Adipose tissue (tissue), 3 donors: ENCODE measurements around the gene MYO16. TPM values are rescaled to one million over a fixed set of nuclear protein-coding genes. Genes with fewer than 3 reads are reported as not detected.

ENCODE experiments used
- H3K27ac ChIP-seq: one replicate; pipeline ENCODE4 v1.5.1; 2013; ENCODE audit warnings: low read depth, low read length
- WGBS, 3 donors: extraction: QIAGEN DNeasy Blood & Tissue Kit; methylation state at CpG; one replicate each; pipeline ENCODE4 v1.1.7; 2013; 5-methylcytosine and 5-hydroxymethylcytosine counted together
- polyA plus RNA-seq, 3 donors: library from polyadenylated mRNA; stranded (reverse); fragments of 200-250 nt; gene quantifications; one replicate each; pipeline ENCODE4 v1.2.3, GENCODE V29; 2013
- donor health status: healthy with polysubstance abuse.
- donor health status: Bipolar disorder and iron deficiency.
- donor health status: healthy.

Gene MYO16
- polyA plus RNA-seq, 3 donors: 0.05 to 2.0 (median 0.56) TPM

DNA sequence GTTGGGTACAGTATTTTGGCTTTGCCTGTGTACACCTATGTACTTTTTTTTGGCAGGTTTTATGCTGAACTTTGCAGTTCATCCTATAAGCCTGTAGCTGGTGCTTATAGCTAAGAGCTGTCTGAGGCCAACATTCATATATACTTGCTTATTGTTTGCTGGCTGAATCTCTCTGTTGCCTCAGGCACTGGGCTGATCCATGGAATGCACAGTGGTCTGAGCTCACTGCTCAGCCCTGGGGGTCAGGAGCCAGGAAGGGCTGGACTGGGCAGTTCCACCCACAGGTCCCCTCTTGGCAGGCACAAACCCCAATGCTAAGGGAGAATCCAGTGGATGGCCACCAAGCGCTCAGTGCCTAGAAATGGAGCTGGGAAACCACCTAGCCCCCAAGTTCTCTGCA is 308.7 kb downstream of the MYO16 start:
- H3K27ac ChIP-seq: no peak overlapping the region
- WGBS, 3 donors: 88 to 93% (median 91%) methylated on average over 1 of the region's 1 CpG

DNA sequence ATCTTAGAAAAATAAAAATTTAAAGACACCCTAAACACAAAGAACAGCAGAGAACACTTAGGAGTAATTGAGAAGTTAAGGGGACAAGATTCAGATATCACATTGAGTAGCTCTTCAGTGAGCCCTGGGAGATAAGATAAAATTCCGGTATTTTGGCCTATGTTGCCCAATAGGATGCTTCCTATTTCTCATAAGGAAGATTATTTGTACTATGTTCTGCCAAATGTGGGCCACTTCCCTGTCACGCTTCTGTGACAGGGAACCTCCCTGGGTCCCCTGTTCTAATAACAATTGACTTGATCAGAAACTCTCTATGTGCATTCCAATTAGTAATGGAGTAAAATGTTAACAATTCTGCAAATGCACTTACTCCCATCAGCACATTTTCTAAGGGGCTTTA is 310.7 kb downstream of the MYO16 start:
- WGBS, 3 donors: 43 to 65% (median 52%) methylated on average over 2 of the region's 2 CpGs
- H3K27ac ChIP-seq: no peak overlapping the region

DNA sequence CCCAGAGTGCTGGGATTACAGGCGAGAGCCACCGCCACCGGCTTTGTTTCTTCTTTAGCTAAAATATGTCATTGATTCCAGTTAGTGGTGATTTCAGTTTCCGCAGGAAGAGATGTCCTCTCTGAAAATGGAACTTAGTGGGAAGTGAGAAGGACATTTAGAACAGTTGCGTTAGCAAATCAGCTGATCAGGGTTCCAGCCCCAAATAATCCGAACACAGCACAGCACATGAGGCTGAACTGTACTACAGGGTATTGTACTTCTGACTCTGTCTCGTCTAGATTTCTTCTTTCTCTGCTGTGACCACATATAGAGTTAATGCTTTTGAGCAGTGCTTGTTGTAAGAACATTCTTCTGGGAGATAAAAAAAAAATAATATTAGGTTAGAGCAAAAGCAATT is 314.4 kb downstream of the MYO16 start:
- H3K27ac ChIP-seq: no peak overlapping the region
- WGBS, 3 donors: 89 to 91% (median 89%) methylated on average over 7 of the region's 7 CpGs

DNA sequence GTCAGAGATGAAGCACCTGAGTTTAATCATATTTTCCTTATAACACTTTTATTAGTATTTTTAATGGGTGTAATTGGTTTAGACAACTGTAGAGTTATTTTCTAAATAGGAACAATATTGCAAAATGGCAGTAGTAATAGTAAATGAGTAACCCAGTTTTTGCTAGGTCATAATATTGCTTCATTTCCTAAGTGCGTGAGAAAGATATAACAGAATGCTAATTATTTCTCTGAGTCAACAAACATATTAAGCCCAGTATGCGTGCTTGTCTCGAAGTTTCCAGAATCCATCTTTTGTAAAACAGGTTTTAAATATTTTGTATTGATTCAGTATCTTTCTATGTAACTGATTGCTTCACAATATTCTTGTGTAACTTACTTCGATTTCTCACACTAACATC is 315.3 kb downstream of the MYO16 start:
- WGBS, 3 donors: 50 to 76% (median 64%) methylated on average over 4 of the region's 4 CpGs
- H3K27ac ChIP-seq: no peak overlapping the region

DNA sequence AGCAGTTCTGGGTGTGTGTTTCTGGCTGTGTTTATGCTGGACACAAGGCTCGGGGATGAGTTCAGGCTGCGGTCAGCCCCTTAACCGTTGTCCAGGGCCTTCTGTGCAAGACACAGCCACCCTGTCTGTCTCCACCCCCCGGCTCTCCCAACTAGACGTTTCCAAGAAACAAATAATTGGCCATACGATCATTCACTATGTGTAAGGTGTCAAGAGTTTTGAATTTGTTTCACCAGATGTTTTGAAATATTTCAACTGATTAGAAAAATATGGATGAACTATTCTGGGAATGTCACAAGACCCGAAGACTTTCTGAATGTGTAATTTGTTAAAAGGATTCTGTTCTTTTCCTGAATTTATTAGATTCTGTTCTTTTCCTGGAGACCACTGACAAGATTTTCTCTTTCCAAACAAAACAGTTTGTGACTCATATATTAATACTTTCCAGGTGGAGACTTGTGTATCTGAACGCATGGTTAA is 318.2 kb downstream of the MYO16 start:
- 58 to 73% (median 64%) methylated on average over 8 of the region's 8 CpGs for WGBS, 3 donors
- no peak overlapping the region for H3K27ac ChIP-seq

DNA sequence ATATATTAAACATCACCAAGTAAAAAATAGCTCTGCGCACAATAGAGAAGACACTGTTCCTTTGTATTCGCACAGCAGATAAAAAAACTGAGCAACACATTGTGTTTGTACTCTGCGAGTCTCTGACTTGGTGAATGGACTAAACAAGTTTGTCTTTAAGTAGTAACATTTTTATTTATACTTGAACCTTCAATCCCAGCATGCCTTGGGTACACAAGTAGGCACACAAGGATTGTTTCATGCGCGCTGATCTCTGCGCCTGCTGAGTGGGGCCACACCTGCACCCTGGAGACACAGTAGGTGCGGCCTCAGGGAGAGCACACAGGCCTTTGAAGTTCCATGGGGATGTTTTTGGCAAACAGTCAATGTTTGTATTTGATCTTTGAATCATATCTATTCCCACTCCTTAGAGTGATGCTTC is 318.9 kb downstream of the MYO16 start:
- WGBS, 3 donors: 83 to 92% (median 92%) methylated on average over 7 of the region's 7 CpGs
- no peak overlapping the region for H3K27ac ChIP-seq

DNA sequence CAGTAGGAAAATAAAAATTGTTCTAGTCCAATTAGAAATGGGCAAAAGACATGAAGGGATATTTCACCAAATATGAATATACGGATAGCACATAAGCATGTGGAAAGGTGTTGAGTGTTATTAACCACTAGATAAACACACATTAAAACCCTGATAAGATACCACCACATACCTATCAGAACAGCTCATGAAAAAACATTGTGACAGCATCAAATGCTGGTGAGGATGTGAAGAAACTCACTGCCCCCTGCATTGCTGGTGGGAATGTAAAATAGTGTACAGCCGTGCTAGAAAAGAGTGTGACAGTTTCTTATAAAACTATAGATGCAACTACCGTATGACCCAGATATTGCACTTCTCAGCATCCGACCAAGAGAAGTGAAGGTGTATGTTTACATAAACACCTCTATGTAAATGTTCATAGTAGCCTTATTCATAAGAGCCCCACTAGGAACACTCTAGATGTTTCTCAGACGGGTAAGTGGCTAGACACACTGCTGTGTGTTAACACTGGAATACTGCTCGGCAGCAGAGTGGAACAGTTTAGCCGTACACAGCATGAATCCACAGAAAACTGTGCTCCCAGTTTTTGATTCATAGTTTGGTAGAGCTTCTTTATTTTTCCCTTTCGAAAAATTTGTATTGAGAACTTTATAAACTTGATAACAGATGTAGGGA is 321.1 kb downstream of the MYO16 start:
- no peak overlapping the region for H3K27ac ChIP-seq
- 71 to 93% (median 86%) methylated on average over 8 of the region's 8 CpGs for WGBS, 3 donors

DNA sequence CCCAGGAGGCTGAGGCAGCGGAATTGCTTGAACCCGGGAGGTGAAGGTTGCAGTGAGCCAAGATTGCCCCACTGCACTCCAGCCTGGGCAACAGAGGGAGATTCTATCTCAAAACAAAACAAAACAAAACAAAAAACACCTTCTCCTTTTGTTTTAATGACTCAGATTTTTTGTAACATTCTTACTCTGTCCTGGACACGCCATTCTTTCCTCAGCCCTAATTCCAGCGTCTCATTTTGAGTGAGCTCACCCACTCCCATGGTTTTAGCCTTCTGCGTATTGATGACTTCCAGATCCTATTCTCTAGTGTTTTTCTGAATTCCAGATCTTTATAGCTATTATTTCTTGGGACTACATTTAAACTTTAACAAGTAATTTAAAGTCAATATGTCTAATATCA is 326.3 kb downstream of the MYO16 start:
- 86 to 92% (median 88%) methylated on average over 5 of the region's 5 CpGs for WGBS, 3 donors
- no peak overlapping the region for H3K27ac ChIP-seq

DNA sequence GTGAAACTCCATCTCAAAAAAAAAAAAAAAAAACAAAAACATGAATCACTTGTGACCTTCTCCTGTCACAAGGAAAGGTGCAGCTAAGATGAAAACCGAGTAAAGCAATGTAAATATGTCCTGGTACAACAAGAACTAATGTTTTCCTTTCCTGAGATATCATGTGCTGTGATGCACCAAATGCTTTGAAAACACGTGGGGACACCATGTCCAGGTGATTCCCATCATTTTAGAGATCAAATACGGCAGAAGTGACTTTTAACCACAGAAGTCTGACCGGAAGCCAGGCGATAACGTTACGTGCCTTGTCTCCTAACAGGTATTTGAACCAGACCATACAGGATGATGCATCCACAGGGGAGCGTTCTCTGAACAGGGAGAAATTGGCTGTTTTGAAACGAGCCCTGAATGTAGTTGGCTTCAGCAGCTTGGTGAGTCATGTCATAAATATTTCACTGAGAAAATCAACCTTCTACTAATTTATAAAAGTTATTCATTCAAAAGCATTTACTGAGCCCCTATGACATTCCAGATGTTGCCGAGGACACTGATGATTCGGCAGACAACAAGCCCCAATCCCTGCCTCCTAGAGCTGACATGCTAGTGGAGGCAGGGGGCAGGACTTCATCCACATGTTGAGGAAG is 328.1 kb downstream of the MYO16 start:
- no peak overlapping the region for H3K27ac ChIP-seq
- WGBS, 3 donors: 44 to 57% (median 55%) methylated on average over 11 of the region's 11 CpGs

DNA sequence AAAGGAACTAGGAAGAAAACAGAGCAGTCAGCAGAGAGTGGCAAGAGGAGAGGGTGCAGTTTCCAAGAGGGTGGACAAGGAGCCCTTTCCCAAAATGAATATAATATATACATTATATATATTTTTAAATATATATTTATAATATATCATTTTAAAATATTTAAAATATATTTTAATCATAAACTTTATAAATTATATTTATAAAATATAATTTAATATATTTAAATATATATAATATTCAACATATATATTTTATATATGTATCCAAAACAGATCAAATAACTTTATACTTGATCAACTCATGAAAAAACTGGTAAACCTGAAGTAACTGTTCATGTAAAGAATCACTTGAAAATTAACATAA is 328.6 kb downstream of the MYO16 start:
- H3K27ac ChIP-seq: no peak overlapping the region

DNA sequence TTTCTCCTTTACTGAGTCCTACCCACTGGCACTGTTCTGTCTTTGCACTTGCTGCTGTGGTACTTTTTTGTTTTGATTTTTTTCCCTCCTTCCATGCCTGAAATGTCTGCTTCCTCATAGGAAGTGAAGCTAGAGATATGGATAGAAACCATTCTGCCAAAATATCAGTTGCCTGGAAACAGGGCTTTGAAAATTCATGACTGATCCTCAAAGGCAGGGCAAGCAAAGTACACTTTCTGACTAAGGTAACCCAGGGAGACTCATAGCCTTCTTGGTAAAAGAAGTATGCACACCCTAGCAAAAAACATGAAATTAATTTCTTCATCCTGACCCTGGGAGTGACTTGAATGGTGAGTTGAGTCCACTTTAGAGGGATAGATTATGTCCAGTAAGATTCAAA is 329.8 kb downstream of the MYO16 start:
- H3K27ac ChIP-seq: no peak overlapping the region

DNA sequence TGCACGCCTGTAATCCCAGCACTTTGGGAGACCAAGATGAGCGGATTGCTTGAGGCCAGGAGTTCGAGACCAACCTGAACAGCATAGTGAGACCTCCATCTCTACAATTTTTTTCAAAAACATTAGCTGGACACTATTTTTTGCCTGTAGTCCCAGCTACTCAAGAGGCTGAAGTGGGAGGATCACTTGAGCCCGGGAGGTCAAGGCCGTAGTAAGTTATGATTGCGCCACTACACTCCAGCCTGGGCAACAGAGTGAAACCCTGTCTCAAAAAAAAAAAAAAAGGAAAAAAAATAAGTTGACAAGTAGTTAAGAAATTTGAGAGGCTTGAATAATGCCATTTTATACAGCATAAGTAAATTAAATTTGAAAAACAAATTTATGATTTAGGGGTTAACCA is 330.6 kb downstream of the MYO16 start:
- WGBS, 3 donors: 83 to 87% (median 85%) methylated on average over 6 of the region's 6 CpGs

DNA sequence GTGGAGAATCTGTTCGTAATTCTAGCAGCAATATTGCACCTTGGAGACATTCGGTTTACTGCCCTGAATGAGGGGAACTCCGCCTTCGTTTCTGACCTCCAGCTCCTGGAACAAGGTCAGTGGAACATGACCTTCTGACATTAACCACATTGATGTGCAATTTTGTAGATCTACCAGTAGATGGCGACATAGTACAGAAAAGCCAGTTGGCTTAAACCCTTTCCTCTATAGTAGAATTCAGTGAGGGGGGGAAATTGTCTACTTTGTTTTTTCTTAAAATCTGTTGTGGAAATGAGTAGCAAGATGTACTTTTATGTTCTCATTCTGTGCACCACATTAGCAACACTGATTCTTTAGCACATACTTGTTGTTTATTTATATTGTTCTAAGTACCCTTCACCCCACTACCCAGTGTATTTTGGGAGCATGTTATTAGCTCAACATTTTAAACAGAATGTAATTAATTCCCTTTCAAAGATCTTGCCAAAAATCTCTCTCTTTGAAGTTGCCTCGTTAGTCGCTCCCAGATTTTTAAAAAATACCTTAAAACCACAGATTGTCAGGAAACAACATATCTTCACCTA is 332.2 kb downstream of the MYO16 start:
- WGBS, 3 donors: 9 to 17% (median 15%) methylated on average over 7 of the region's 7 CpGs
- no peak overlapping the region for H3K27ac ChIP-seq

More for the DNA sequence above, 330.6 kb downstream of the MYO16 start:
- no peak overlapping the region for H3K27ac ChIP-seq

DNA sequence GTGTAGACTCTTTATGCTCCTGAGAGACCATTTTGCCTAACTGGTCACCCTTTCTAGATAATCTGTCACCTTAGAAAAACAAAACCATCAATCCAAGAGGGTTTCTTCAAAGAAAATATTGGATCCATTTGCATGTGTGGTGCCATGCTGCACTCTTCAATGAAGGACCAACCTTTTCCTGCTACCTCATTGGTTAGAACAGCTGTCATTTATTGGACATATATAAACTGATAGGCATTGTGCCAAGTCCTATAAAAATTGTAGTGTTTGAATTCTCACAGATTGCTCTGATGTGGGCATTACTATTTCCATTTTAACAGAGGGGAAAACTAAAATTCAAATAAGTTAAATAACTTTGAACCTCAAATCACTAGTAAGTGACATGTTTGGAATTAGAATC is 333.2 kb downstream of the MYO16 start:
- H3K27ac ChIP-seq: no peak overlapping the region

DNA sequence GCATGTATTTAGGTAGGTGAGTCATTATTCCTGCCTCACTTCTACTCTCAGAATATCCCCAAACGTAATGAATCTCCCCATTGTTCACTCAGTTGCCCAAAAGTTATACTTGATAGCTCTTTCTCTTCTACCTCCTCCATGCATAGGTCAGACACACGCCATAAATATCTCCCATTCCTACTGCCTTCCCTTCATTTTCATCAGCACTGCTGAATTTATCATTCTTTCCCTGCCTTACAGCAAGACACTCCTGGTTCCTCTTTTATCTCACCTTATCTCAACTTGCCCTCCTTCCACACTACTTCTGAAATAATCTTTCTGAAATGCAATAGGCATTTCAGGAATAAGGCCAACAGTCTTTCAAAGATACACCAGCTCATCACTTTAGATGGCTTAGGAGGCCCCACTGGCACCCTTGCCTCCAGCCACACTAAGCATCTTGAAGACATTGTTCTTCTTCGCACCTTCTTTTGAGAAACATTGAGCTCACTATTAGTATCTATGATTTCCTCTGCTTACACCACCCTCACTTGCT is 333.9 kb downstream of the MYO16 start:
- no peak overlapping the region for H3K27ac ChIP-seq
- 79 to 88% (median 86%) methylated on average over 3 of the region's 3 CpGs for WGBS, 3 donors

DNA sequence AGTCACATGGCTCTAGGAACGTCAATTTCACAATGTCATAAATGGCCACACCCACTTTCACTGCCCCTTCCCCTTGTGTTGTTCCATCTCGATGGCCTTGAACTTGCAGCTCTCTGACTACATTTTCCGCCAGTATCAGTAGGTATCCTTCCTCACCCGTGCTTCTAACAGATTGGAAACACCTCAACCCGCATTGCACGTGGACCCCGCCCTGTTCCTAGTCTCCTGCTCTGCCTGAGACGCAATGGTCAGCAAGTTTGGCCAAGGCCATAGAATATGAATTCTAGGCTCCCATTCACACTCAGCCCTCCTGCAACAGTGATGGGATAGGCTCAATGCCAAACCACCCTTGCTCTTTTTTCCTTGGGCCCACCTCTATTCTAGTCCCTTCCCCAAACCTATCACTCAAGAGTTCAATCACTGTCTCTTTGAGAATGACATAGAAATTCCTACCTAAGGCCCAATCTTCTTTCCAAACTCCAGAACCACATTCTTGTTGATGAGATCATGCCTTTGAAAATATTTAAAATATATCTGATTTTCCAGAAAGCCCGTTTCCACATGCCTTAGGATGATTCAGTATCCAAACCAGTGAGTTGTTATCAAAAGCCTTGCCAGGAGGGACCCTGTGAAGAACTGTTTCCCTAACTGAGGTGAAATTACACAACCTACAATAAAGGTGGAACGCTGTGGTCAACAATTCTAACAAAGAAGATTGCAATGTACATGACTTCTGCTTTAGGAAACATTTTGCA is 334.6 kb downstream of the MYO16 start:
- WGBS, 3 donors: 70 to 76% (median 74%) methylated on average over 10 of the region's 10 CpGs

DNA sequence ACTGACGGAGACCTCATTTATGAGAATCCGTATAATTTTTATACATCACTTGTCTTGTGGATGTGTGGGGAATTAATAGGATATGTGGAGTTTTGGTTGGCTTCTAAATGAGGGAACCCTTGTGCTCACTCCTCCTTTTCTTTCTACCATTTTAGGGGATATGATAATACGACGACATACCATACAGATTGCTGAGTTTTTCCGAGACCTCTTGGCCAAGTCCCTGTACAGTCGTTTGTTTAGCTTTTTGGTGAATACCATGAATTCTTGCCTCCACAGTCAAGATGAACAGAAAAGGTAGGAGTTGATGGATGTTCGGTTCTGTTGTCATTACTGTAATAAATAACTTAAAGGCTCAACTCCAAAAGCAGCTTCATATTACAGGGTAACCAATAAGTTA is 335.2 kb downstream of the MYO16 start:
- WGBS, 3 donors: 75 to 84% (median 82%) methylated on average over 7 of the region's 7 CpGs
- H3K27ac ChIP-seq: no peak overlapping the region

More for the DNA sequence above, 334.6 kb downstream of the MYO16 start:
- no peak overlapping the region for H3K27ac ChIP-seq

DNA sequence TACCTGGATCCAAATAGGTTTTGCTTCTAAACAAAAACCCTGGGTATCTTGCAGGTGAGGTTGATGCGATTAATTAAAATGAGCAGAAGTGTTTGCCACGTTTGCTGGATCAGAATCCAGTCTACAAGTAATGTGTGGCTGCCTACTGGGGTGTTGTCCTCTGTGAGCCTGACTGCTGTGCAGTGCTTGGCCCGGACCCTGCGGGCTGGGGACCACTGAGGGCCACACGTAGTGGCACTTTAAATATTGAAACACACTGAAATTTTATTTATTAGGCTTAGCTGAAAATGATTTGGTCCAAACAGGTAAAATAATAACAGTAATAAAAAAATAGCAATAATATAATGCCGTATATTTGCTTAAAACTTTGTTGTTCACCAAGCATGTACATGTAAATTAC is 338.0 kb downstream of the MYO16 start:
- no peak overlapping the region for H3K27ac ChIP-seq
- WGBS, 3 donors: 86 to 92% (median 91%) methylated on average over 6 of the region's 6 CpGs

DNA sequence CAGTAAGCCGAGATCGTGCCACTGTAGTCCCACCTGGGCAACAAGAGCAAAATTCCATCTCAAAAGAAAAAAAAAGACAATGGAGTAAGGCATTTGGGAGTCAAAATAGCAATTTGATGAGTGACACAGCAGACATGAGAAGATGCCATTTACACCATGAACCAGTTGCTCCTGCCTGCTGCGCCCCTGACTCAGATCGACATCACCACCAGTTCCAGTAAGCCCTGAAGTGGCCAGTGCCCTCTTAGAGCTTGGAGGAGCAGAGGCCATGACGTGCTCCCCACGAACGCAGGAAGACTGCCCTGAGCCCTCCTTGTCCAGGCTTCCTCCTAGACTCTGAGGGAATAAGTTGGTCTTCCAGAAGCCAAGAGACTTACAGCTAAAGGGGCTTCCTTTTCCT is 339.2 kb downstream of the MYO16 start:
- 89 to 91% (median 89%) methylated on average over 7 of the region's 7 CpGs for WGBS, 3 donors

More for the DNA sequence above, 339.2 kb downstream of the MYO16 start:
- H3K27ac ChIP-seq: no peak overlapping the region
